GM21786 (cell line): ENCODE results near the gene CPED1.
A peak's percentile ranks its signal among the peaks of the same experiment; 100 is the strongest.

ENCODE experiments used
- ATAC-seq: cut with Tn5 transposase; IDR thresholded peaks from one replicate; pipeline ENCODE4 v1.9.1; 2021; ENCODE audit not compliant: unreplicated experiment

The CPED1 gene

GRCh38 chr7:121337398-121337797 is 348.9 kb downstream of the CPED1 start:
- peak; percentile 64 for ATAC-seq

GRCh38 chr7:121339082-121339481 is 350.6 kb downstream of the CPED1 start:
- ATAC-seq, result no peak

GRCh38 chr7:121341933-121342332 is 353.4 kb downstream of the CPED1 start:
- ATAC-seq, result no peak

- no peak for ATAC-seq
Observed at GRCh38 chr7:121342631-121343030, 354.1 kb downstream of the CPED1 start.

- no peak for ATAC-seq
Observed at GRCh38 chr7:121343302-121343701, 354.8 kb downstream of the CPED1 start.

GRCh38 chr7:121344093-121344492 is 355.6 kb downstream of the CPED1 start:
- ATAC-seq, result no peak

- ATAC-seq, result no peak
Observed at GRCh38 chr7:121344497-121344896, 356.0 kb downstream of the CPED1 start.
